GM10248 (cell line): ENCODE data around the gene CD48.
"Not testable (repeated sequence)": the region's sequence is repeated elsewhere in the genome, so short reads cannot be mapped to it uniquely, and the experiment has no call there.

Experiments used
- CTCF ChIA-PET: fragments of 300-600 bp; sonication (Branson Sonifier 250); formaldehyde crosslinking; extraction: SDS; loops from one replicate; lab custom pipeline; 2021; ENCODE audit warnings: antibody characterized with exemption; lab: Yijun Ruan, JAX
- POLR2A ChIA-PET: fragments of 350-650 bp; sonication (Branson Sonifier 250); formaldehyde crosslinking; extraction: SDS; loops from one replicate; lab custom pipeline; 2020; ENCODE audit warnings: antibody characterized with exemption; lab: Yijun Ruan, JAX
- DNase-seq: peaks from one replicate; pipeline ENCODE4 v3.0.0; 2012; ENCODE audit errors: extremely low spot score
- TF ChIP-seq, protein P1 (sequence below): IDR thresholded peaks from 2 replicates; pipeline ENCODE4 v1.5.1; 2012; ENCODE audit warnings: mild to moderate bottlenecking, low read depth; ENCODE audit errors: extremely low read depth, missing control alignments, control extremely low read depth

The CD48 gene

DNA sequence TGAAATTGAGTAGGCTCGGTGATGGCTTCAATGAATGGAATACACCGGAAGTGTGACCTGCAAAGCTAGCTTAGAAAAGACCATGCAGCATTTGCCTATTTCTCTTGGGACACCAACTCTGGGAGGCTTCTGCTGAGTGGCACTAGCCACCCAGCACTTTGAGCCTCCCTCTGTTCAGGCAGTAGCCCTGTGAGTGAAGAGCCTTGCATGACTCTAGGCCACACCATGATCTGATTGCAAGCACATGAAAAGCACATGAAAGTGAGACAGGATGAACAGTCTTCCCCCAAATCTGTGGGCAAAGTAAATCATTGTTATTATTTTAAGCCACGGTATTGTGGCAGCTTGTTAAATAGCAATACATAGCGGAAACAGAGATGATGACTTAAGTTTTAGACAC is 2.8 kb downstream of the CD48 start:
- ChIA-PET CTCF (interaction anchor here (0.8 to 3.7 kb wide), 10 partner anchors 8 to 245 kb away, joined by 3 to 30 read pairs (median 6); partner anchors contain the start of gene ITLN2), POLR2A (interaction anchor here (1.8 kb wide), 1 partner anchor 16 kb away, joined by 6 read pairs; no protein-coding TSS in a partner anchor)
- DNase-seq: no peak
- TF ChIP-seq, protein P1, sequence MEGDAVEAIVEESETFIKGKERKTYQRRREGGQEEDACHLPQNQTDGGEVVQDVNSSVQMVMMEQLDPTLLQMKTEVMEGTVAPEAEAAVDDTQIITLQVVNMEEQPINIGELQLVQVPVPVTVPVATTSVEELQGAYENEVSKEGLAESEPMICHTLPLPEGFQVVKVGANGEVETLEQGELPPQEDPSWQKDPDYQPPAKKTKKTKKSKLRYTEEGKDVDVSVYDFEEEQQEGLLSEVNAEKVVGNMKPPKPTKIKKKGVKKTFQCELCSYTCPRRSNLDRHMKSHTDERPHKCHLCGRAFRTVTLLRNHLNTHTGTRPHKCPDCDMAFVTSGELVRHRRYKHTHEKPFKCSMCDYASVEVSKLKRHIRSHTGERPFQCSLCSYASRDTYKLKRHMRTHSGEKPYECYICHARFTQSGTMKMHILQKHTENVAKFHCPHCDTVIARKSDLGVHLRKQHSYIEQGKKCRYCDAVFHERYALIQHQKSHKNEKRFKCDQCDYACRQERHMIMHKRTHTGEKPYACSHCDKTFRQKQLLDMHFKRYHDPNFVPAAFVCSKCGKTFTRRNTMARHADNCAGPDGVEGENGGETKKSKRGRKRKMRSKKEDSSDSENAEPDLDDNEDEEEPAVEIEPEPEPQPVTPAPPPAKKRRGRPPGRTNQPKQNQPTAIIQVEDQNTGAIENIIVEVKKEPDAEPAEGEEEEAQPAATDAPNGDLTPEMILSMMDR: no peak

DNA sequence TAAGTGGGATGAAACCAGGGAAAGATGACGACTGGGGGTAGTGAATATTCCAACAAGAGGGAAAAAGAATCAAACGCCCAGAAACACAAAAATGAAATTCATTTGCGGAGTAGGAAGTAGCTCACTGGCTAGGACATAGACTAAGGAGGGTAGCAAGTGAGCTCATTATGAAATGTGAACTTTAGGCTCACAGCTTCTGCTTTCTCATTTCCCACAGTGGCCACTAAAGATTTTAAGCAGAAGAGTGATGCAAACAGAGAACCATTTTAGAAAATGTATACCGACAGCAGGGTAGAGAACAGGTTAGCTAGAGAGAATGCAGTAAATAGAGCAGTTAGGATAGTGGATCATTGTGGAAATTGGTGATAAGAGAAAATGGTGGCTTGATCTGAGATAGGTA is 3.5 kb downstream of the CD48 start:
- CTCF ChIA-PET: interaction anchor here (0.8 to 3.7 kb wide), 20 partner anchors 9 to 282 kb away, joined by 3 to 30 read pairs (median 5); partner anchors contain the start of gene ITLN2
- TF ChIP-seq, protein P1: no peak
- no peak for DNase-seq
- POLR2A ChIA-PET: interaction anchor here (1.6 to 1.8 kb wide), 2 partner anchors 17 to 31 kb away, joined by 4 to 6 read pairs; partner anchors contain the start of gene SLAMF7

DNA sequence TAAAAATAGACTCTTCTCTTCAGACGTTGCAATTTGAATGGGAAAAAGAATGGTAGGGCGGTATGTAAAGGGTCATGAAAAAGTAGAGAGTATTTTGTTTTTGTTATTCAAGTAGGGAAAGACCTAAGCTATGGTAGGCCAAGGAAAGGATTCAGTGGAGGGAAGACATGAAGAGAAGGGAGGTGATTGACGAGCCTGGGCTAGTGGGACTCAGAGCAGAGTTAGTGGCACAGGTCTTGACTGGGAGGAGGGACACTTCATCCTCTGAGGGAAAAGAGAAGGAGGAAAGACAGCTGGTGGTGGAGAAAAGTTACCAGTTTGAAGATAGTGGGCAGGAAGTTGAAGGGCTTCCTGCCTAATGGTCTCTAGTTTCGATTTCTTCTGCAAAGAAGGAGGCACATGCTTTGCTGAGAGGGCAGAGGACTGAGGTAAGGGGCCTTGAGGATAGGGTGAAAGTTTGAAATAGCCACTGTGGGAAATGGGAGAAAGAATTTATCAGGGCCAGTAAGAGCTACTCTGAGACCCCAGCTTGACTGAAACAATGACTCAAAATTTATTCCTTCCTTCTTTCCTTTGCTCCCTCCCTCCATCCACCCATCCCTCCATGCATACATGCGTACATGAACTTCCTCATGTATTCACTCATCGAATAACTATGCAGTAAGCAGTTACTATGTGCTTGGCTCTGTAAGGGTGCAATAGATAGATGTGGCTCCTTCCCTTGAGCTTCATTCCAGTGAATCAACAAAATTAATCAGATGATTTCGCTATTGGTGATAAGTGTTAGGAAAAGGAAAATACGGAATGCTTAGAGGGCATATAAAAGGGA is 4.2 kb downstream of the CD48 start:
- POLR2A ChIA-PET: interaction anchor here (0.6 to 1.8 kb wide), 3 partner anchors 18 to 1666 kb away, joined by 3 to 6 read pairs (median 4); partner anchors contain the start of gene SLAMF7
- TF ChIP-seq, protein P1: no peak
- CTCF ChIA-PET: interaction anchor here (0.9 to 3.7 kb wide), 17 partner anchors 12 to 283 kb away, joined by 3 to 30 read pairs (median 5); partner anchors contain the start of gene ITLN2
- no peak for DNase-seq

DNA sequence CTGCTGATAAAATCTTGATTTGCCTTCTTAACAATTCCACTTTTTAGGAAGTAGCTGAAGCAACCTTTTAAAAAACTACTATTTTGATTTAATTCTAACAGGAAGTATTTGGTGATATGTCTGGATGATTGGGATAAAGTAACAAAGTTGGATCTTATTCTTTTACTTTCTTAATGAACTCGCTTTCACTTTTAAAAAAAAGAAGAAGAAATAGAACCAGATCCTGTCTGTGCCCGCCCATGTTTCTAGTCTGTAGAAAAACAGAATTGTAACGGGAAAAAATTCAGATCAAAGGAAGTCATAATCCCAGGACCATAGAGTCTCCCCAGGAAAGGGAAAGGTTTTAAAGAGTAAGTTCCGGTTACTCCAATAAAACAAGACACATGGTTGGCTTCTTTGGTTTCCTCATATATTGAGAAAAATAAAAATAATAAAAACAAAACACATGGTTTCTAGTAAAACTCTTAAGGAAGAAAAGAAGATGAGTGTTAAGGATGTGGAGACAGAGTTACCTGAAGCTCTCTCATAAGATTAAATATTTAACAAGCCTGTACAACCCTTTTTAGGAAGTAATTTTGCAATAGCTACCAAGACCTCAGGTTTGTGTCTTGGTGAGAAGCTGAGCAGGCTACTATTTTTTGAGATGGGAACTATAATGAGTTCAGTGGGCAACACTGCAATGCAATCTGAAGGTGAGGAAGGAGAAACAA is 4.9 kb downstream of the CD48 start:
- CTCF ChIA-PET: interaction anchor here (1.6 to 3.7 kb wide), 6 partner anchors 17 to 248 kb away, joined by 5 to 30 read pairs (median 12); partner anchors contain the start of gene ITLN2
- TF ChIP-seq, protein P1: no peak
- no peak for DNase-seq
- POLR2A ChIA-PET: interaction anchor here (0.6 to 1.6 kb wide), 2 partner anchors 33 to 1666 kb away, joined by 3 to 4 read pairs; partner anchors contain the start of gene SLAMF7

DNA sequence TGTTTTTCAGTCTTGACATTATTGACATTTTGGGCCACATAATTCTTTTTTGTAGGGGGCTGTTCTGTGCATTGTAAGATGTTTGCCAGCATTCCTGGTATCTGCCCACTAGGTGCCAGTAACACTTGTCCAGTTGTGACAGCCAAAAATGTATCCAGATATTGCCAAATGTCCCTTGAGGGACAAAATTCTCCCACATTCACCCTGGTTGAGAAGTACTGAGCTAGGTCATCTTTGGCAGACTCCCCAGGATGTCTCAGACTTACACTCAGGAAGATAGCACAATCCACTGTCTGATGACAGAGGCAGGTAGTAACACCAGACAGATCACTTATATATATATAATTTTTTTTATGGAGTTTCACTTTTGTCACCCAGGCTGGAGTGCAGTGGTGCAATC is 5.9 kb downstream of the CD48 start:
- DNase-seq: no peak
- CTCF ChIA-PET: interaction anchor here (1.1 to 3.5 kb wide), 2 partner anchors 25 to 40 kb away, joined by 3 to 10 read pairs; no protein-coding TSS in a partner anchor
- TF ChIP-seq, protein P1: no peak
- POLR2A ChIA-PET: no interaction called here

- CTCF ChIA-PET: interaction anchor here (1.1 to 3.5 kb wide), 3 partner anchors 25 to 40 kb away, joined by 3 to 10 read pairs (median 3); no protein-coding TSS in a partner anchor
- DNase-seq, POLR2A ChIA-PET: not testable (repeated sequence)
Measured at GRCh38 chr1:160705212-160705621, 6.4 kb downstream of the CD48 start.
